ENCODE data around the gene SLC22A6.

Gene SLC22A6

GRCh38 chr11:63015521-63016215 lies 30.9 kb upstream of the SLC22A6 start, which contains the start of gene SLC22A8 (continued):
- TF ChIP-seq, protein P1, sequence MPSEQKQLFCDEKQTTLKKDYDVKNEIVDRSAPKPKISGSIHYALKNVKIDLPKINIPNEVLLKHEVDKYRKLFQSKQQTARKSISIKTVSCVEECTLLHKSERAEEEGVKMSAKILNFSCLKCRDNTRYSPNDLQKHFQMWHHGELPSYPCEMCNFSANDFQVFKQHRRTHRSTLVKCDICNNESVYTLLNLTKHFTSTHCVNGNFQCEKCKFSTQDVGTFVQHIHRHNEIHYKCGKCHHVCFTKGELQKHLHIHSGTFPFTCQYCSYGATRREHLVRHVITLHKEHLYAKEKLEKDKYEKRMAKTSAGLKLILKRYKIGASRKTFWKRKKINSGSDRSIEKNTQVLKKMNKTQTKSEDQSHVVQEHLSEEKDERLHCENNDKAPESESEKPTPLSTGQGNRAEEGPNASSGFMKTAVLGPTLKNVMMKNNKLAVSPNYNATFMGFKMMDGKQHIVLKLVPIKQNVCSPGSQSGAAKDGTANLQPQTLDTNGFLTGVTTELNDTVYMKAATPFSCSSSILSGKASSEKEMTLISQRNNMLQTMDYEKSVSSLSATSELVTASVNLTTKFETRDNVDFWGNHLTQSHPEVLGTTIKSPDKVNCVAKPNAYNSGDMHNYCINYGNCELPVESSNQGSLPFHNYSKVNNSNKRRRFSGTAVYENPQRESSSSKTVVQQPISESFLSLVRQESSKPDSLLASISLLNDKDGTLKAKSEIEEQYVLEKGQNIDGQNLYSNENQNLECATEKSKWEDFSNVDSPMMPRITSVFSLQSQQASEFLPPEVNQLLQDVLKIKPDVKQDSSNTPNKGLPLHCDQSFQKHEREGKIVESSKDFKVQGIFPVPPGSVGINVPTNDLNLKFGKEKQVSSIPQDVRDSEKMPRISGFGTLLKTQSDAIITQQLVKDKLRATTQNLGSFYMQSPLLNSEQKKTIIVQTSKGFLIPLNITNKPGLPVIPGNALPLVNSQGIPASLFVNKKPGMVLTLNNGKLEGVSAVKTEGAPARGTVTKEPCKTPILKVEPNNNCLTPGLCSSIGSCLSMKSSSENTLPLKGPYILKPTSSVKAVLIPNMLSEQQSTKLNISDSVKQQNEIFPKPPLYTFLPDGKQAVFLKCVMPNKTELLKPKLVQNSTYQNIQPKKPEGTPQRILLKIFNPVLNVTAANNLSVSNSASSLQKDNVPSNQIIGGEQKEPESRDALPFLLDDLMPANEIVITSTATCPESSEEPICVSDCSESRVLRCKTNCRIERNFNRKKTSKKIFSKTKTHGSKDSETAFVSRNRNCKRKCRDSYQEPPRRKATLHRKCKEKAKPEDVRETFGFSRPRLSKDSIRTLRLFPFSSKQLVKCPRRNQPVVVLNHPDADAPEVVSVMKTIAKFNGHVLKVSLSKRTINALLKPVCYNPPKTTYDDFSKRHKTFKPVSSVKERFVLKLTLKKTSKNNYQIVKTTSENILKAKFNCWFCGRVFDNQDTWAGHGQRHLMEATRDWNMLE (tag by site-specific recombination; conservative IDR thresholded peaks at IDR 0.05; ENCODE audit: low read depth): no peak
- TF ChIP-seq KLF16 (tag by site-specific recombination; IDR thresholded peaks at IDR 0.05) (no peak), IKZF3 (tag by site-specific recombination; IDR thresholded peaks at IDR 0.05) (no peak), PRDM6 (tag by site-specific recombination; IDR thresholded peaks at IDR 0.05) (no peak), ZNF292 (tag by site-specific recombination; IDR thresholded peaks at IDR 0.05; ENCODE audit: borderline replicate concordance, low read depth) (no peak), BCL11A (tag by site-specific recombination; IDR thresholded peaks at IDR 0.05; ENCODE audit: low read depth) (no peak), ZNF248 (tag by site-specific recombination; IDR thresholded peaks at IDR 0.05) (no peak), ZNF335 (tag by site-specific recombination; conservative IDR thresholded peaks at IDR 0.05) (no peak), KLF17 (tag by site-specific recombination; IDR thresholded peaks at IDR 0.05) (no peak), SP3 (tag by site-specific recombination; IDR thresholded peaks at IDR 0.05) (no peak)

DNA sequence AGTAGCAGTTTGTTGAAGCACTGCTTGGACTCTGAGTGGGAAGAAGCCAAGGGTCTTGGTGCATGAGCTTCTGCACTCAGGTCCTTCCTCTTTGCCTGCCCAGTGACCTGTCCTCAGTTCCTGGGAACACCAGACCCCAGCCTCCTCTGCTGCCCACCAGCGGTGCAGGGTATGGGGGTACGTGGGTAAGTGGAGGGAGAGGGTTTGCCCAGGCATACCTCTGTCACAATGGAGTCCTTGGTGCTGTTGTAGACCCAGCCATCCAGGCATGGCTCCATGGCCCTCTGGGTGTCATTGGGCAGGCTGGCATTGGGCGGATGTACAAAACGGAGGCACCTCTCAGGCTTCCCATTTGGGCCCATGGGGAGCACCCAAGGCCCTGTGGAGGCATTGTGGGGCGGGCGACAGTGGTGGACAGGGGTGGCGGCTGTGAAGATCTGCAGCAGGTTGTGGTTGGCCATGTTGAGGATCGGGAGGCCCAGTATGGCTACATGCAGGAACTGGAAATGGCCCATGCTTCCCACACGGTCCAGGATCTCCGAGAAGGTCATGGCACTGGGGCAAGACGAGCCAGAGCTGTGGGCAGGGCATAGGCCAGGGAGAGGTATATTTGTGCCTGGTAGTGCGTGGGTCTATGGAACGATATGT lies 29.8 kb upstream of the SLC22A6 start:
- no peak overlapping the region for H3K4me3 ChIP-seq (ENCODE audit: low read depth, low read length)
- TF ChIP-seq, protein P2, sequence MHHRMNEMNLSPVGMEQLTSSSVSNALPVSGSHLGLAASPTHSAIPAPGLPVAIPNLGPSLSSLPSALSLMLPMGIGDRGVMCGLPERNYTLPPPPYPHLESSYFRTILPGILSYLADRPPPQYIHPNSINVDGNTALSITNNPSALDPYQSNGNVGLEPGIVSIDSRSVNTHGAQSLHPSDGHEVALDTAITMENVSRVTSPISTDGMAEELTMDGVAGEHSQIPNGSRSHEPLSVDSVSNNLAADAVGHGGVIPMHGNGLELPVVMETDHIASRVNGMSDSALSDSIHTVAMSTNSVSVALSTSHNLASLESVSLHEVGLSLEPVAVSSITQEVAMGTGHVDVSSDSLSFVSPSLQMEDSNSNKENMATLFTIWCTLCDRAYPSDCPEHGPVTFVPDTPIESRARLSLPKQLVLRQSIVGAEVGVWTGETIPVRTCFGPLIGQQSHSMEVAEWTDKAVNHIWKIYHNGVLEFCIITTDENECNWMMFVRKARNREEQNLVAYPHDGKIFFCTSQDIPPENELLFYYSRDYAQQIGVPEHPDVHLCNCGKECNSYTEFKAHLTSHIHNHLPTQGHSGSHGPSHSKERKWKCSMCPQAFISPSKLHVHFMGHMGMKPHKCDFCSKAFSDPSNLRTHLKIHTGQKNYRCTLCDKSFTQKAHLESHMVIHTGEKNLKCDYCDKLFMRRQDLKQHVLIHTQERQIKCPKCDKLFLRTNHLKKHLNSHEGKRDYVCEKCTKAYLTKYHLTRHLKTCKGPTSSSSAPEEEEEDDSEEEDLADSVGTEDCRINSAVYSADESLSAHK (tag by site-specific recombination; IDR thresholded peaks at IDR 0.05): no peak
- no peak for TF ChIP-seq GLI2 (tag by site-specific recombination; IDR thresholded peaks at IDR 0.05; ENCODE audit: borderline replicate concordance, low read depth)
- no peak for TF ChIP-seq ZNF302 (tag by site-specific recombination; IDR thresholded peaks at IDR 0.05; ENCODE audit: low read depth)
- TF ChIP-seq ZIC2 (tag by site-specific recombination; IDR thresholded peaks at IDR 0.05): no peak
- ChIA-PET POLR2A (no interaction called here), CTCF (interaction anchor here (1.2 to 3.7 kb wide), 3 partner anchors 8 to 108 kb away, joined by 3 to 18 read pairs (median 17); no protein-coding TSS in a partner anchor)
- no peaks in the 10 kb centered on the region; the same call in 1 of the 2 replicates for H3K4me1 ChIP-seq (ENCODE audit: control insufficient read depth, insufficient read depth, low read length)
- H3K9me3 ChIP-seq (ENCODE audit: control insufficient read depth, insufficient read depth, low read depth, low read length): no peaks in the 10 kb centered on the region
- no peak overlapping the region for H3K27ac ChIP-seq (ENCODE audit: extremely low read depth, low read depth, low read length)
- H3K36me3 ChIP-seq (ENCODE audit: control insufficient read depth in 2 of 2, insufficient read depth in 1 of 2, low read length in 2 of 2): no peaks in the 10 kb centered on the region
